Loucy (cell line): ENCODE measurements around the gene KRTAP10-3.
"Not testable (repeated sequence)": the region's sequence is repeated elsewhere in the genome, so short reads cannot be mapped to it uniquely, and the experiment has no call there.

Source experiments
- CTCF ChIP-seq: fragments of 200-600 bp; sonication (generic); conservative IDR thresholded peaks from 2 replicates; pipeline ENCODE4 v1.5.1; 2014; ENCODE audit warnings: mild to moderate bottlenecking, antibody characterized with exemption, low read length
- EZH2phosphoT487 ChIP-seq: fragments of 200-600 bp; IDR thresholded peaks from 2 replicates; pipeline ENCODE4 v1.6.1; 2018; ENCODE audit warnings: antibody characterized with exemption, mild to moderate bottlenecking, moderate library complexity, borderline replicate concordance

DNA sequence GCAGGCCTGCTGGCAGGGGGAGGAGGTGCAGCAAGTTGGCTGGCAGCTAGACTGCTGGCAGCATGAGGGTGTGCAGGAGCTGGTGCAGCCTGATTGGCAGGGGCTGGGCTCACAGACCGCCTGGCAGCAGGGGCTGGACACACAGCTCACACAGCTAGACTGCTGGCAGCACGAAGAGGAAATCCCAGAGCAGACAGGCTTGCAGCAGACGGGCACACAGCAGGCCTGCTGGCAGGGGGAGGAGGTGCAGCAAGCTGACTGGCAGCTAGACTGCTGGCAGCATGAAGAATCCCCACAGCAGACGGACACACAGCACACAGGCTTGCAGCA is 33.2 kb upstream of the KRTAP10-3 start:
- not testable (repeated sequence) for TF ChIP-seq CTCF, EZH2phosphoT487
